GM13977 (cell line): ENCODE data around the gene CCDC7.
"Not testable (repeated sequence)": the region's sequence is repeated elsewhere in the genome, so short reads cannot be mapped to it uniquely, and the experiment has no call there.

ENCODE experiments used
- DNase-seq: peaks from one replicate; pipeline ENCODE4 v3.0.0; 2012; ENCODE audit warnings: low spot score
- CTCF ChIP-seq: IDR thresholded peaks from 2 replicates; pipeline ENCODE4 v1.5.1; 2012; ENCODE audit warnings: mild to moderate bottlenecking, control low read depth; ENCODE audit not compliant: insufficient read depth; ENCODE audit errors: extremely low read depth, missing control alignments
- in situ Hi-C: fragments of 300-500 bp; cut with MboI; formaldehyde crosslinking; loops from one replicate; pipeline ENCODE4 v1.12.0; 2022; ENCODE audit warnings: low sequenced_read_pairs, low pct_unique_long_range_greater_than_20kb, mixed read lengths, inconsistent platforms; ENCODE audit not compliant: unreplicated experiment

CCDC7 gene

GRCh38 chr10:32445740-32446535 is at the start of gene CCDC7:
Gene CCDC7 (plus strand): TSS chr10:32446140. CDS start chr10:32451643, 5,503 bp downstream.
- DNase-seq = peak; percentile 87
- in situ Hi-C loops = no loop called here
- peak; percentile 60 for TF ChIP-seq CTCF

GRCh38 chr10:32397163-32397562 is 48.8 kb upstream of the CCDC7 start:
- DNase-seq, in situ Hi-C loops: not testable (repeated sequence)

- in situ Hi-C loops, DNase-seq: not testable (repeated sequence)
Observed at GRCh38 chr10:32399720-32400119, 46.2 kb upstream of the CCDC7 start.

- TF ChIP-seq CTCF = no peak
- DNase-seq = no peak
- in situ Hi-C loops = no loop called here
Observed at GRCh38 chr10:32400961-32401360, 45.0 kb upstream of the CCDC7 start.

- TF ChIP-seq CTCF = no peak
- DNase-seq = no peak
- in situ Hi-C loops = no loop called here
Observed at GRCh38 chr10:32402499-32402898, 43.4 kb upstream of the CCDC7 start.

GRCh38 chr10:32403091-32403490 is 42.8 kb upstream of the CCDC7 start:
- in situ Hi-C loops = no loop called here
- no peak for TF ChIP-seq CTCF
- DNase-seq = no peak

GRCh38 chr10:32408690-32409089 is 37.2 kb upstream of the CCDC7 start:
- in situ Hi-C loops = no loop called here
- DNase-seq = no peak
- no peak for TF ChIP-seq CTCF

- in situ Hi-C loops = no loop called here
- no peak for DNase-seq
- TF ChIP-seq CTCF = no peak
Observed at GRCh38 chr10:32409741-32410140, 36.2 kb upstream of the CCDC7 start.
